HepG2 (cell line): ENCODE data around the gene PDK2. TPM values are rescaled to one million over a fixed set of nuclear protein-coding genes. Genes with fewer than 3 reads are reported as not detected.
A peak's percentile ranks its signal among the peaks of the same experiment; 100 is the strongest.

Experiments used
- CHCHD3 ChIP-seq: sonication (generic); formaldehyde crosslinking; IDR thresholded peaks from 2 replicates; pipeline ENCODE4 v1.8.0; 2022; ENCODE audit warnings: mild to moderate bottlenecking, missing genetic modification reagents, moderate library complexity
- ELF4 ChIP-seq: sonication (generic); formaldehyde crosslinking; IDR thresholded peaks from 2 replicates; pipeline ENCODE4 v1.5.0; 2020; ENCODE audit warnings: missing genetic modification reagents, mild to moderate bottlenecking, moderate library complexity, borderline replicate concordance
- FOXK1 ChIP-seq: sonication (generic); formaldehyde crosslinking; IDR thresholded peaks from 2 replicates; pipeline ENCODE4 v1.4.0; 2020; ENCODE audit warnings: low read depth, missing genetic modification reagents, borderline replicate concordance
- HDAC1 ChIP-seq: sonication (generic); formaldehyde crosslinking; IDR thresholded peaks from 2 replicates; pipeline ENCODE4 v1.5.1; 2020; ENCODE audit warnings: mild to moderate bottlenecking, missing genetic modification reagents
- JUND ChIP-seq: sonication (generic); formaldehyde crosslinking; IDR thresholded peaks from 2 replicates; pipeline ENCODE4 v1.8.0; 2022; ENCODE audit warnings: mild to moderate bottlenecking, missing genetic modification reagents
- KLF12 ChIP-seq: sonication (generic); formaldehyde crosslinking; IDR thresholded peaks from 2 replicates; pipeline ENCODE4 v1.4.0; 2020; ENCODE audit warnings: missing genetic modification reagents, borderline replicate concordance
- NR2F1 ChIP-seq, 2 experiments: fragments of 450-650 bp in 1 of 2; formaldehyde crosslinking in 1 of 2; IDR thresholded peaks; 2 replicates each; pipeline versions ENCODE4 v1.5.0 to v1.6.1; 2016 to 2020; ENCODE audit warnings: mild to moderate bottlenecking in 1 of 2, missing compliant biosample characterization in 1 of 2, missing genetic modification reagents in 1 of 2, moderate library complexity in 1 of 2
- PPARG ChIP-seq: conservative IDR thresholded peaks from 2 replicates; pipeline ENCODE4 v1.6.1; 2016; ENCODE audit warnings: missing biosample characterization, missing genetic modification reagents
- PRDM10 ChIP-seq: sonication (generic); formaldehyde crosslinking; IDR thresholded peaks from 2 replicates; pipeline ENCODE4 v1.4.0; 2020; ENCODE audit warnings: low read depth, missing genetic modification reagents
- SKI ChIP-seq: fragments of 450-650 bp; IDR thresholded peaks from one replicate; pipeline ENCODE4 v1.6.1; 2018; ENCODE audit warnings: mild to moderate bottlenecking; ENCODE audit not compliant: partially characterized antibody
- SNAI1 ChIP-seq: sonication (generic); formaldehyde crosslinking; IDR thresholded peaks from 2 replicates; pipeline ENCODE4 v1.5.0; 2020; ENCODE audit warnings: mild to moderate bottlenecking, missing genetic modification reagents, borderline replicate concordance
- ZBTB37 ChIP-seq: sonication (generic); formaldehyde crosslinking; IDR thresholded peaks from 2 replicates; pipeline ENCODE4 v1.4.0; 2020; ENCODE audit warnings: mild to moderate bottlenecking, missing genetic modification reagents
- ZHX1 ChIP-seq: sonication (generic); formaldehyde crosslinking; IDR thresholded peaks from 2 replicates; pipeline ENCODE4 v1.8.1; 2022; ENCODE audit warnings: low read depth, mild to moderate bottlenecking, missing genetic modification reagents
- ZNF281 ChIP-seq: sonication (generic); formaldehyde crosslinking; IDR thresholded peaks from 2 replicates; pipeline ENCODE4 v1.4.0; 2020; ENCODE audit warnings: missing genetic modification reagents, borderline replicate concordance
- ZSCAN22 ChIP-seq: sonication (generic); formaldehyde crosslinking; IDR thresholded peaks from 2 replicates; pipeline ENCODE4 v1.4.0; 2020; ENCODE audit warnings: mild to moderate bottlenecking, missing genetic modification reagents
- polyA plus RNA-seq, 8 experiments: library from polyadenylated mRNA; depleted of rRNA in 3 of 8; stranded (reverse) in 7 of 8; unstranded in 1 of 8; fragments of >200 nt; fragmentation: Illumina TruSeq in 4 of 8; extraction: Trizol in 4 of 8; gene quantifications; 2 replicates each; pipeline versions ENCODE4 v1.2.1 to v1.2.3, GENCODE V29; 2011 to 2016; ENCODE audit warnings: low read depth in 4 of 8, missing spikeins in 1 of 8, mixed read lengths in 1 of 8; ENCODE audit not compliant: insufficient read depth in 1 of 8
- total RNA-seq, 5 experiments: library from RNA; depleted of rRNA; stranded (reverse); fragments of >200 nt; fragmentation: Illumina TruSeq; extraction: Trizol; gene quantifications; 2 replicates each; pipeline ENCODE4 v1.2.3, GENCODE V29; 2016; ENCODE audit warnings: low read depth in 1 of 5

Gene PDK2
- total and polyA plus RNA-seq, 2 of the 13 experiments (the other 11 are each of a cell fraction or from before 2014, with no cell fraction given), result 18.5 to 59.7 TPM

- 0 out of 2 replicates have a peak, but pooled peaks have one; percentile 60 for TF ChIP-seq JUND (CRISPR knock-in tag)
- no peak for TF ChIP-seq ELF4 (CRISPR knock-in tag)
- peak; percentile 59; the same call in 1 of the 2 replicates for TF ChIP-seq PRDM10 (CRISPR knock-in tag)
- 0 out of 2 replicates have a peak, but pooled peaks have one; percentile 13 for TF ChIP-seq PPARG
- TF ChIP-seq ZNF281 (CRISPR knock-in tag), result peak; percentile 38; the same call in 1 of the 2 replicates
- TF ChIP-seq NR2F1 (CRISPR knock-in tag; IDR thresholded peaks at IDR 0.05), result no peak
- TF ChIP-seq FOXK1 (CRISPR knock-in tag), result no peak
- no peak for TF ChIP-seq CHCHD3 (CRISPR knock-in tag)
- TF ChIP-seq ZSCAN22, result no peak
- no peak for TF ChIP-seq ZHX1 (CRISPR knock-in tag)
- TF ChIP-seq ZBTB37 (CRISPR knock-in tag), result no peak
- TF ChIP-seq SKI, result peak; percentile 57
- no peak for TF ChIP-seq SNAI1 (CRISPR knock-in tag)
- peak; percentile 82 for TF ChIP-seq HDAC1
- TF ChIP-seq KLF12 (CRISPR knock-in tag), result no peak
These were observed 38.0 kb downstream of the PDK2 start (continued) for GRCh38 chr17:50133028-50133768.
